ENCODE results near the gene AGAP1.

The AGAP1 gene

DNA sequence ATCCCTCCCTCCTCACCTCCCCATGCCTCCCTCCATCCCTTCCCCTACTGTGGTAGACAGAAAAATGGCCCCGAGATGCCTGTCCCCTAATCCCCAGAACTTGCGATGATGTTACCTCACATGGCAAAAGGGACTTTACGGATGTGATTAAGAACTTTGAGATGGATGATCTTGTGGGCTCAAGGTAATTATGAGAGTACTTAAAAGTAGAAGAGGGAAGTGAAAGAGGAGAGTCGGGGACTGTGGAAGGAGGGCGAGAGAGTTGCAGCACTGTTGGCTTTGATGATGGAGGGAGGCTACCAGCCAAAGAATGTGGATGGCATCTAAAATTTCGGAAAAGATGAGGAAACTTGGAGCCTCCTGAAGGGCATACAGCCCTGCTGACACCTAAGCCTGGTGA lies 66.5 kb downstream of the AGAP1 start:
- no peaks in the 10 kb centered on the region for H3K36me3 ChIP-seq (ENCODE audit: control insufficient read depth, insufficient read depth, low read length)
- H3K9me3 ChIP-seq (ENCODE audit: control insufficient read depth, insufficient read depth, low read depth, low read length) = no peaks in the 10 kb centered on the region
- no peaks in the 10 kb centered on the region for H3K27me3 ChIP-seq (ENCODE audit: control insufficient read depth, insufficient read depth, low read length)
- H3K4me3 ChIP-seq (ENCODE audit: low read depth, low read length) = no peak overlapping the region
- no peak overlapping the region for H3K9ac ChIP-seq (ENCODE audit: low read length)
- H3K4me1 ChIP-seq (ENCODE audit: control insufficient read depth, insufficient read depth, low read length) = peaks cover 17% of the 10 kb centered on the region
- H3K27ac ChIP-seq (ENCODE audit: low read depth, low read length) = no peak overlapping the region

DNA sequence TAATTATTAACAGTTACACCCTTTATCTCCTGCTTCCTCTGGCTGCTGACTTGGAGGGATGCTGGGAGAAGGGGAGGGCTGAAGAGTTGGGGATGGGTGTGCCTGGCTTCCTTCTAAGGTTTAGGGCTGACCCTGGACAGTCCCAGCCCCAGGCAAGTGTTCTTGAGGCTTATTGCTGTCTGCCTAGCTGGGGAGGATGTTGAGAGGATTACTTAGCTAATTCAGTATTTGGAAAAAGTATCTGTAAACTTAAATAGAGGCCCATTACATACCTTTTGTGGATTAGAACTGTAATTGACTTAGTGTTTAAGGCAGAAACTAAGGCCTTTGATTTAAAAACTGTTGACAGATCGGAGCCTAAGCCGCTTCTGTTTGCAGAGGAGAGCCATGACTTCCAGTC lies 67.6 kb downstream of the AGAP1 start:
- Histone ChIP-seq H3K4me3 (ENCODE audit: low read depth, low read length) (no peak overlapping the region), H3K9me3 (ENCODE audit: control insufficient read depth, insufficient read depth, low read depth, low read length) (no peaks in the 10 kb centered on the region), H3K4me1 (ENCODE audit: control insufficient read depth, insufficient read depth, low read length) (peaks cover 17% of the 10 kb centered on the region), H3K36me3 (ENCODE audit: control insufficient read depth, insufficient read depth, low read length) (no peaks in the 10 kb centered on the region), H3K27me3 (ENCODE audit: control insufficient read depth, insufficient read depth, low read length) (no peaks in the 10 kb centered on the region), H3K27ac (ENCODE audit: low read depth, low read length) (no peak overlapping the region), H3K9ac (ENCODE audit: low read length) (no peak overlapping the region)

DNA sequence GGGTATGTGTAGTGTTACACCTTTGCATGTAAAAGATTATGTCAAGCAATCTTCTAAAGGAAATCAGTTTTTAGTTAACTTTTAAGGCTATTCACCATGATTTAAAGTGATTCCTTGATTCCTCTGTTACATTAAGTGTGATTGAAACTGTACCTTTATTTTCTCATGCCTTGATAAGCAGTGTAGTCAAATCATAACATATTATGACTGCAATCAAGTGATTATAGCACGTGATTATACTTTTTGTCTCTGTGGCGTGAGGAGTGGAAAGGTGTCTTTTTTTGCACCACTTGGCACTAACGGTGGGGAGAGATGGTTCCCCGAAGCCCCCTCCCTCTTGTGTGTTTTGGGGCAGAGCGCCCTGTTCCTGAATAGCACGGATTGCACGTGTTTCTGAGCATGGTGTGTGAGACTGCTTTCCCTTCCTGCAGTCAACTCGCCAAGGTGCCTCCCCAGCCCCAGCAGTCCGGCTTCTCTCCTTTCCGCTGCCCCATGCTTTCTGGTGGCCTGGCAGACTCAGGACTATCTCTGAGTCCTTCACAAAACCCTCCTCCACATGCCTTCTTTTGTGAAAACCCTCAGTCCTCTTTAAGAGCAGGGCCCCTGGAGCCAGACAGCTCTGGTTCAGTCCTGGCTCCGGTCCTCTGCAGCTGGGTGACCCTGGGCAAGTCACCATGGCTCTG lies 68.4 kb downstream of the AGAP1 start:
- H3K36me3 ChIP-seq (ENCODE audit: control insufficient read depth, insufficient read depth, low read length) = no peaks in the 10 kb centered on the region
- H3K27me3 ChIP-seq (ENCODE audit: control insufficient read depth, insufficient read depth, low read length) = no peaks in the 10 kb centered on the region
- H3K9me3 ChIP-seq (ENCODE audit: control insufficient read depth, insufficient read depth, low read depth, low read length) = no peaks in the 10 kb centered on the region
- H3K9ac ChIP-seq (ENCODE audit: low read length) = no peak overlapping the region
- no peak overlapping the region for H3K4me3 ChIP-seq (ENCODE audit: low read depth, low read length)
- H3K27ac ChIP-seq (ENCODE audit: low read depth, low read length) = no peak overlapping the region
- H3K4me1 ChIP-seq (ENCODE audit: control insufficient read depth, insufficient read depth, low read length) = peaks cover 17% of the 10 kb centered on the region

DNA sequence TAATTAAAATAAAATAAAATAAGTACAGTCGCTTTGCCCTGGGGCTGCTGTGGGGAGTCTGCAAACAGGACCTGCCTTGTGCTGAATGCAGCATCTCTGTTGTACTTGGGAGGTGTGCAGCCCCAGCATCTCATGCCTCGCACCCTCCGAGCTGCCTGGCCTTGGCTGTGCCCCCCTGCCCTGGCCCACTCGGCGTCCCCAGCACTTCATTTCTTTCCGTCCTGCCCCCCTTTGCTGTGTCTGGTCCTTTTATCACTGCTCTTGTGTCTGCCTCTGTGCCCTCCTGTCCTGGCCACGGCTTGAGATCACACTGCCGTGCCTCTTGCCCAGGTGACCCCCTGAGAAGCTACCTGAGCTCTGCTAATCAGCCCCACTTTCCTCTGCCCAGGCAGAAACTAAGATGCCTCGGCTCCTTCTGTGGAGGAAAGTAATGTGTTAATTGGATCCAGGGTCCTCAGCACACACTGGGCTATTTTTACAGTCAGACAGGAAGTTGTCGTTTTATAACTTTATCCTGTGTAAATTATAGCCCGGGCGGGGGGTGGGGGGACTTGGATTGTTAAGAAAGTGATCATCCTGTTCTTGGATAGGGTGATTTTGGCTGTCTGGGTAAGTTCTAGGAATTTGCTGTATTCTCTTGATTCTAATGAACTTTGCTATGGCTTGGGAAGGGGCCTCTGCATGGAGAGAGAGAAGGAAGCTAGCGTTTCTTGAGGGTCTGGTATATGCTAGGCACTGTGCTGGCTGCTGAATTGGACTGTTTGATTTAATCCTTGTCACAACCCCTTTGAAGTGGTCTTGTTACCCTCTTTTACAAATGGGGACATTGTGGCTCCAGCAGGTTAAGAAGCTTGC lies 69.4 kb downstream of the AGAP1 start:
- Histone ChIP-seq H3K4me1 (ENCODE audit: control insufficient read depth, insufficient read depth, low read length) (peaks cover 17% of the 10 kb centered on the region), H3K27me3 (ENCODE audit: control insufficient read depth, insufficient read depth, low read length) (no peaks in the 10 kb centered on the region), H3K36me3 (ENCODE audit: control insufficient read depth, insufficient read depth, low read length) (peaks cover under 1% of the 10 kb centered on the region; the same call in 1 of the 2 replicates), H3K27ac (ENCODE audit: low read depth, low read length) (no peak overlapping the region), H3K9me3 (ENCODE audit: control insufficient read depth, insufficient read depth, low read depth, low read length) (peaks cover 6% of the 10 kb centered on the region), H3K4me3 (ENCODE audit: low read depth, low read length) (no peak overlapping the region), H3K9ac (ENCODE audit: low read length) (no peak overlapping the region)

DNA sequence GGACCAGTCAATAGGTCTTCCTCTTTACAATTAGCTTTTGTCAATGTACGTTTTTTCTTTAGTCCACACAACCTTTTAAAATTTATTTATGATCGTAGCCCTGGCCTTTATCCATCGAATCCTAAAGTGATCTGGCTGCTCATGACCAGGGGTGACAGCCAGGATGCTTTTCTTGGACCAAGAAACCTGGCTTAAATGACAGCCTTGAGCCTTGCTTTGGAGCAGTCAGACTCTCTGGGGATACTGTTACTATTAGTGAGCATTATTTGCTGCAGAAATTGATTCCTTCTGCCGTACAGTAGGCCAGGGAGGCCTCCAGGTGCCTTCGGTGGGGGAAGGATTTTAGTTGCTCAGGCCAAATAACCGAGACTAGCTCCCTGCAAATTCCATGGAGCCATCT lies 70.2 kb downstream of the AGAP1 start:
- H3K4me3 ChIP-seq (ENCODE audit: low read depth, low read length) = no peak overlapping the region
- H3K9ac ChIP-seq (ENCODE audit: low read length) = no peak overlapping the region
- H3K4me1 ChIP-seq (ENCODE audit: control insufficient read depth, insufficient read depth, low read length) = peaks cover 17% of the 10 kb centered on the region
- peaks cover 13% of the 10 kb centered on the region for H3K9me3 ChIP-seq (ENCODE audit: control insufficient read depth, insufficient read depth, low read depth, low read length)
- no peaks in the 10 kb centered on the region for H3K27me3 ChIP-seq (ENCODE audit: control insufficient read depth, insufficient read depth, low read length)
- no peak overlapping the region for H3K27ac ChIP-seq (ENCODE audit: low read depth, low read length)
- peaks cover 5% of the 10 kb centered on the region for H3K36me3 ChIP-seq (ENCODE audit: control insufficient read depth, insufficient read depth, low read length)

DNA sequence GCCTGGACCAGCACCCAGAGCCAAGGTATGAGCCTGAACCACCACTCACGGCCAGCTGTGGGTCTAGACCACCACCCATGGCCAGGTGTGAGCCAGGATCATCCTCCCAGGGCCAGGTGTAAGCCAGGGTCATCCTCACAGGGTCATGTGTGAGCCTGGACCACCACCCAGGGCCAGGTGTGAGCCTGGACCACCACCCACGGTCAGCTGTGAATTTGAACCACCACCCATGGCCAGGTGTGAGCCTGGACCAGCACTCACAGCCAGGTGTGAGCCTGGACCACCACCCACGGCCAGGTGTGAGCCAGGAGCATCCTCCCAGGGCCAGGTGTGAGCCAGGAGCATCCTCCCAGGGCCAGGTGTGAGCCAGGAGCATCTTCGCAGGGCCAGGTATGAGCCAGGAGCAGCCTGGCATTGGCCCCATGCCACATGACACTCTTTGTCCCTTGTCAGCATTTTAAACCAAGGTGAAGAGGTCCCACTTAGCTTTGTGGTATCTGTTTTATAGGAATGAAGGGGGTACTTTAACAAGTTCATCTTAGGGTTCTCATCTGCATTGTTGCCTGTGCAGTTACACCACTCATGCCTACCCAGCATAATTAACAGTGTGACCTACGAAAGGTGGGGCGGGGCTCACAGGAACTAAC lies 71.2 kb downstream of the AGAP1 start:
- H3K9ac ChIP-seq (ENCODE audit: low read length) = no peak overlapping the region
- H3K4me3 ChIP-seq (ENCODE audit: low read depth, low read length) = no peak overlapping the region

DNA sequence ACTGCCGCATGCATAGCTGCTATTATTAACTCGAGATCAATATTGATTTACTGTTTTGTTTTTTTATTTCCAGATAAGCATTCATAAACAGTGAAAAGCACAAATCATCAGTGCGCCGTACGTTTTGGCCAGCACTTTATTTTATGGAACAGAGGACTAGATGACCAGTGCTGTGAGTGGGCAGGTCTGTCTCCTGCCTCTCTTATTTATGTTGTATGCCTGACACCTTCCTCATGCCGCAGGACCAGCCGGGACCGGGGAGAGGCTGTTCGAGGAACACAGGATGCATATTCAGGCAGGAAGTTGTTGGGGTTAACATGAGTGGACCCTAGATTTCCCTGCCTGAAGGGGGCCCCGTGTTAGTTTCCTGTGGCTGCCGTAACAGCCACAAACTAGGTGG lies 72.6 kb downstream of the AGAP1 start:
- peaks cover 5% of the 10 kb centered on the region for H3K36me3 ChIP-seq (ENCODE audit: control insufficient read depth, insufficient read depth, low read length)
- no peak overlapping the region for H3K4me3 ChIP-seq (ENCODE audit: low read depth, low read length)
- H3K4me1 ChIP-seq (ENCODE audit: control insufficient read depth, insufficient read depth, low read length) = peaks cover 27% of the 10 kb centered on the region
- no peak overlapping the region for H3K9ac ChIP-seq (ENCODE audit: low read length)
- peaks cover 13% of the 10 kb centered on the region for H3K9me3 ChIP-seq (ENCODE audit: control insufficient read depth, insufficient read depth, low read depth, low read length)
- no peak overlapping the region for H3K27ac ChIP-seq (ENCODE audit: low read depth, low read length)
- H3K27me3 ChIP-seq (ENCODE audit: control insufficient read depth, insufficient read depth, low read length) = no peaks in the 10 kb centered on the region

More for the DNA sequence above, 71.2 kb downstream of the AGAP1 start:
- Histone ChIP-seq H3K4me1 (ENCODE audit: control insufficient read depth, insufficient read depth, low read length) (peaks cover 19% of the 10 kb centered on the region), H3K9me3 (ENCODE audit: control insufficient read depth, insufficient read depth, low read depth, low read length) (peaks cover 13% of the 10 kb centered on the region), H3K36me3 (ENCODE audit: control insufficient read depth, insufficient read depth, low read length) (peaks cover 5% of the 10 kb centered on the region), H3K27ac (ENCODE audit: low read depth, low read length) (no peak overlapping the region), H3K27me3 (ENCODE audit: control insufficient read depth, insufficient read depth, low read length) (no peaks in the 10 kb centered on the region)

DNA sequence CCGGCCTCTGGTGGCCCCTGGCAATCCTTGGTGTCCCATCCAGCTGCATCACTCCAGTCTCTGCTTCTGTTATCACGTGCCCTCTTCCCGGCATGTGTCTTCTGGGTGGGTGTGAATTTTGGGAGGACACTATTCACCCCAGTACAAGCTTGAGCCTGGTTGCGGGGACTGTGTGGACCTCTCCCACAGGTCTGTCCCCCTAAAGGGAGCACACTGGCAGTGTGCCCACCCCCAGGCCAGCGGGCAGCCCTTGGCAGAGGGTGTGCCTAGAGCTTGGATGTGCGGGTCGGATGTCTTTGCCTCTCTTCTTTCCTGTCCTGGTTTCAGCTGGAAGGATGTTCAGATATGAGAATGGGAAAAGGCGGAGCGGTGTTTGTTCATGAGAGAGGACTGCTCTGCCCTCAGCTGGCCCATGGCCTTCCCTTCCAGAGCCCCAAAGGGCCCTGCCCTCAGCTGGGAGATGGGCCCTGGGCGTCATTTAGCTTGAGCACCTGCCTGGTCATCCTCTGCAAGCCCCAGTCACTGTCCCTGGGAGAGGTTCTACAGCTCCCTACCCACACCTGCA lies 73.2 kb downstream of the AGAP1 start:
- Histone ChIP-seq H3K9ac (ENCODE audit: low read length) (no peak overlapping the region), H3K27me3 (ENCODE audit: control insufficient read depth, insufficient read depth, low read length) (no peaks in the 10 kb centered on the region), H3K4me3 (ENCODE audit: low read depth, low read length) (no peak overlapping the region), H3K9me3 (ENCODE audit: control insufficient read depth, insufficient read depth, low read depth, low read length) (peaks cover 13% of the 10 kb centered on the region), H3K27ac (ENCODE audit: low read depth, low read length) (no peak overlapping the region), H3K36me3 (ENCODE audit: control insufficient read depth, insufficient read depth, low read length) (peaks cover 5% of the 10 kb centered on the region), H3K4me1 (ENCODE audit: control insufficient read depth, insufficient read depth, low read length) (peaks cover 24% of the 10 kb centered on the region)

DNA sequence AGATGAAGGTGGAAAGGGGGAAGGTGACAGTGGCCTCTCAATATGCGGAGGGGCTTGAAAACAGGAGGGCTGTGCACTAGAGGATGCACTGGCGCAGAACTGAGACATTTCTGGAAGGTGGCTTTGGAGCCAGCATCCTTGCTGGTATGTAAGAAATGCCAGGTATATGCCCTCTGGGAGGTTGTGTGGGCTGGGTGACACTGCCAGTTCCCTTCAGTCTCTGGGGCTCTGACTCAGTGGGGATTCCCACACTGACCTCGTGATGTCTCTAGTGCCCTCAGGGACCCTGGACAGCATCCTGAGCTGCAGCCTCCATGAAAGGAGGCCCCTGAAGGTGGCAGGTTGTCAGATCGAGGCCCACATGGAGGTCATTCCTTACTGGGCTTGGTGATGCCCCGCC lies 74.0 kb downstream of the AGAP1 start:
- H3K4me3 ChIP-seq (ENCODE audit: low read depth, low read length) = no peak overlapping the region
- peaks cover 21% of the 10 kb centered on the region for H3K4me1 ChIP-seq (ENCODE audit: control insufficient read depth, insufficient read depth, low read length)

DNA sequence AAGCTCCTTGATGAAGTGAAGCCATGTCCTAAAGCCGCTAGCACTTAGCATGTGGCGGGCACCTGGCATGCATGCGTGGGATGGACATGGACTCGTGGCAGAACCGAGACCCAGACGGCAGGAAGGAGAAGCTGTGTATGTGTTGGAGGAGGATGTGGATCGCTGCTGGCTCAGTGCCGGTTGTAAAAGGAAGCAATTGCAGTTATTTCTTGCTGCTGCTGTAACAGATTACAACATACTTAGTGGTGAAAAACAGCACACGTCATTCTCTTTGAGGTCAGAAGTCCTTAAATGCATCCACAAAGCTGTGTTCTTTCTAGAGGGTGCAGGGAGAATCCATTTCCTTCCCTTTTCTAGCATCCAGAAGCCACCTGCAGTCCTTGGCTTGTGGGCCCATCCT lies 74.6 kb downstream of the AGAP1 start:
- Histone ChIP-seq H3K27me3 (ENCODE audit: control insufficient read depth, insufficient read depth, low read length) (no peaks in the 10 kb centered on the region), H3K9me3 (ENCODE audit: control insufficient read depth, insufficient read depth, low read depth, low read length) (peaks cover 13% of the 10 kb centered on the region), H3K4me1 (ENCODE audit: control insufficient read depth, insufficient read depth, low read length) (peaks cover 16% of the 10 kb centered on the region), H3K36me3 (ENCODE audit: control insufficient read depth, insufficient read depth, low read length) (peaks cover 5% of the 10 kb centered on the region), H3K4me3 (ENCODE audit: low read depth, low read length) (no peak overlapping the region), H3K27ac (ENCODE audit: low read depth, low read length) (no peak overlapping the region), H3K9ac (ENCODE audit: low read length) (no peak overlapping the region)

More for the DNA sequence above, 74.0 kb downstream of the AGAP1 start:
- H3K27me3 ChIP-seq (ENCODE audit: control insufficient read depth, insufficient read depth, low read length) = no peaks in the 10 kb centered on the region
- H3K9ac ChIP-seq (ENCODE audit: low read length) = no peak overlapping the region
- H3K36me3 ChIP-seq (ENCODE audit: control insufficient read depth, insufficient read depth, low read length) = peaks cover 5% of the 10 kb centered on the region
- peaks cover 13% of the 10 kb centered on the region for H3K9me3 ChIP-seq (ENCODE audit: control insufficient read depth, insufficient read depth, low read depth, low read length)
- no peak overlapping the region for H3K27ac ChIP-seq (ENCODE audit: low read depth, low read length)

DNA sequence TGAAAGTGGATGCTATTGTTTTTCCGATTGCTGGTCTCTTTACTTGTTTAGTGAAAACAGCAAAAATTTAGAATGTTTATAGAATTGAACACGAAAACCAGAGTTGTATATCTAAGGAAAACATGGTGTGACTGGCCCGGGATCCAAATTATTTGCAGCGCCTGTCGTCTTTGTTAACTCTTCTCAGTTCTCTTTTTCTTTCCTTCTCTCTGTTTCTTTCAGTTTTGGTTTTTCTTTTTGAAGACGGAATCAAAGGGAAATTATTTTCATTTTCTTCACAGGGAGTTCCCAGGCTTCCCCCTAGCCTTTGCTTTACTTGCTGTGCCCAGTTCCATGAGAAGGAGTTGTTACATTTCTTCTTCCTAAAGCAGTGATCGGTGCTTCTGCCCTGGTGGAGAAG lies 76.0 kb downstream of the AGAP1 start:
- Histone ChIP-seq H3K36me3 (ENCODE audit: control insufficient read depth, insufficient read depth, low read length) (peaks cover 5% of the 10 kb centered on the region), H3K4me1 (ENCODE audit: control insufficient read depth, insufficient read depth, low read length) (peaks cover 21% of the 10 kb centered on the region), H3K9me3 (ENCODE audit: control insufficient read depth, insufficient read depth, low read depth, low read length) (peaks cover 13% of the 10 kb centered on the region), H3K4me3 (ENCODE audit: low read depth, low read length) (no peak overlapping the region), H3K27ac (ENCODE audit: low read depth, low read length) (no peak overlapping the region), H3K9ac (ENCODE audit: low read length) (no peak overlapping the region), H3K27me3 (ENCODE audit: control insufficient read depth, insufficient read depth, low read length) (no peaks in the 10 kb centered on the region)

Data from HUES6 (cell line).